Purkinje cell (primary cell): ENCODE data around the gene KRTAP20-2. TPM values are rescaled to one million over a fixed set of nuclear protein-coding genes. Genes with fewer than 3 reads are reported as not detected.

ENCODE experiments used
- polyA plus RNA-seq: library from polyadenylated mRNA; unstranded; fragments of >200 nt; fragmentation: Nextera tagmentation; gene quantifications from 2 replicates; pipeline ENCODE4 v1.2.1, GENCODE V29; 2014

The KRTAP20-2 gene
- polyA plus RNA-seq: not detected in 2 replicates

GRCh38 chr21:30634906-30635305, at the start of gene KRTAP20-2:
Gene KRTAP20-2, plus strand, starts transcription at chr21:30635206. Its CDS starts 58 bp downstream, at chr21:30635264.

GRCh38 chr21:30590297-30590696, 44.7 kb upstream of the KRTAP20-2 start, which contains the start of gene KRTAP22-2:
Gene KRTAP22-2, minus strand, starts transcription at chr21:30590397.

GRCh38 chr21:30592140-30592539, 42.9 kb upstream of the KRTAP20-2 start, which contains the start of gene KRTAP6-3:
Gene KRTAP6-3, plus strand, starts transcription at chr21:30592440. Its CDS starts 6 bp downstream, at chr21:30592446.

GRCh38 chr21:30598802-30599201, 36.2 kb upstream of the KRTAP20-2 start, which contains the start of gene KRTAP6-2:
Gene KRTAP6-2, minus strand, starts transcription at chr21:30598902. Its CDS starts 28 bp downstream, at chr21:30598874.

GRCh38 chr21:30600787-30601186, 34.2 kb upstream of the KRTAP20-2 start, which contains the start of gene KRTAP22-1:
Gene KRTAP22-1, plus strand, starts transcription at chr21:30601087.

GRCh38 chr21:30613836-30614235, 21.2 kb upstream of the KRTAP20-2 start, which contains the start of gene KRTAP6-1:
Gene KRTAP6-1, minus strand, starts transcription at chr21:30613930. Its CDS starts 26 bp downstream, at chr21:30613904.

GRCh38 chr21:30616125-30616524, 18.9 kb upstream of the KRTAP20-2 start, which contains the start of gene KRTAP20-1:
Gene KRTAP20-1, plus strand, starts transcription at chr21:30616425. Its CDS starts 30 bp downstream, at chr21:30616455.

GRCh38 chr21:30620522-30620921, 14.5 kb upstream of the KRTAP20-2 start, which contains the start of gene KRTAP20-4:
Gene KRTAP20-4, plus strand, starts transcription at chr21:30620627.

GRCh38 chr21:30642564-30642963, 7.6 kb downstream of the KRTAP20-2 start, which contains the start of gene KRTAP20-3:
Gene KRTAP20-3, plus strand, starts transcription at chr21:30642864.

Other genes with a start within 250 kb of the KRTAP20-2 start
- not detected in 2 replicates for gene KRTAP13-1, start 239.2 kb upstream of the KRTAP20-2 start, polyA plus RNA-seq
- gene KRTAP13-3, start 209.3 kb upstream of the KRTAP20-2 start, polyA plus RNA-seq: not detected in 2 replicates
- gene KRTAP13-4, start 205.0 kb upstream of the KRTAP20-2 start, polyA plus RNA-seq: not detected in 2 replicates
- gene KRTAP15-1, start 194.9 kb upstream of the KRTAP20-2 start, polyA plus RNA-seq: not detected in 2 replicates
- gene KRTAP19-1, start 154.8 kb upstream of the KRTAP20-2 start, polyA plus RNA-seq: not detected in 2 replicates
- not detected in 2 replicates for gene KRTAP19-2, start 147.8 kb upstream of the KRTAP20-2 start, polyA plus RNA-seq
- gene KRTAP19-3, start 143.2 kb upstream of the KRTAP20-2 start, polyA plus RNA-seq: not detected in 2 replicates
- gene KRTAP19-4, start 138.0 kb upstream of the KRTAP20-2 start, polyA plus RNA-seq: not detected in 2 replicates
- not detected in 2 replicates for gene KRTAP19-5, start 133.1 kb upstream of the KRTAP20-2 start, polyA plus RNA-seq
- not detected in 2 replicates for gene KRTAP19-6, start 93.3 kb upstream of the KRTAP20-2 start, polyA plus RNA-seq
- gene KRTAP19-7, start 73.9 kb upstream of the KRTAP20-2 start, polyA plus RNA-seq: not detected in 2 replicates
- not detected in 2 replicates for gene KRTAP22-2, start 44.8 kb upstream of the KRTAP20-2 start, polyA plus RNA-seq
- not detected in 2 replicates for gene KRTAP6-3, start 42.8 kb upstream of the KRTAP20-2 start, polyA plus RNA-seq
- gene KRTAP6-2, start 36.3 kb upstream of the KRTAP20-2 start, polyA plus RNA-seq: not detected in 2 replicates
- gene KRTAP22-1, start 34.1 kb upstream of the KRTAP20-2 start, polyA plus RNA-seq: not detected in 2 replicates
- not detected in 2 replicates for gene KRTAP6-1, start 21.3 kb upstream of the KRTAP20-2 start, polyA plus RNA-seq
- not detected in 2 replicates for gene KRTAP20-1, start 18.8 kb upstream of the KRTAP20-2 start, polyA plus RNA-seq
- not detected in 2 replicates for gene KRTAP20-4, start 14.6 kb upstream of the KRTAP20-2 start, polyA plus RNA-seq
- gene KRTAP20-3, start 7.7 kb downstream of the KRTAP20-2 start, polyA plus RNA-seq: not detected in 2 replicates
- not detected in 2 replicates for gene KRTAP21-3, start 83.6 kb downstream of the KRTAP20-2 start, polyA plus RNA-seq
- gene KRTAP21-2, start 112.1 kb downstream of the KRTAP20-2 start, polyA plus RNA-seq: not detected in 2 replicates
- not detected in 2 replicates for gene KRTAP21-1, start 120.2 kb downstream of the KRTAP20-2 start, polyA plus RNA-seq
- gene KRTAP8-1, start 178.1 kb downstream of the KRTAP20-2 start, polyA plus RNA-seq: not detected in 2 replicates
- gene KRTAP7-1, start 194.6 kb downstream of the KRTAP20-2 start, polyA plus RNA-seq: not detected in 2 replicates
- gene KRTAP11-1, start 246.4 kb downstream of the KRTAP20-2 start, polyA plus RNA-seq: not detected in 2 replicates